Fibroblast of mammary gland (primary cell): ENCODE data around the gene GP1BA.

ENCODE experiments used
- DNase-seq: peaks from one replicate; pipeline ENCODE4 v3.0.0-alpha.2; 2010; ENCODE audit warnings: low read depth
- H3K4me3 ChIP-seq: 2 replicates; pipeline ENCODE4 v1.5.1; 2011; ENCODE audit warnings: low read depth, mild to moderate bottlenecking, low read length, moderate library complexity; ENCODE audit not compliant: control insufficient read depth
- CTCF ChIP-seq: conservative IDR thresholded peaks from 2 replicates; pipeline ENCODE4 v1.5.1; 2011; ENCODE audit warnings: low read depth, low read length, inconsistent platforms; ENCODE audit not compliant: control insufficient read depth, insufficient read depth

The GP1BA gene

GRCh38 chr17:4939546-4939795 is 7.4 kb downstream of the GP1BA start:
- no peak for TF ChIP-seq CTCF
- no peak for DNase-seq
- H3K4me3 ChIP-seq: peak overlapping the region; percentile 94

- peak within 1 kb of the TSS; percentile 94 for H3K4me3 ChIP-seq
- peak; percentile 100 for DNase-seq
- no peak for TF ChIP-seq CTCF
Observed at GRCh38 chr17:4939796-4940554, 7.9 kb downstream of the GP1BA start, which contains the start of the genes RNF167 and SLC25A11. Gene RNF167 (plus strand): TSS chr17:4940268. CDS start chr17:4940910, 642 bp downstream. Gene SLC25A11 (minus strand): TSS chr17:4940046. CDS start chr17:4939910, 136 bp downstream.

DNA sequence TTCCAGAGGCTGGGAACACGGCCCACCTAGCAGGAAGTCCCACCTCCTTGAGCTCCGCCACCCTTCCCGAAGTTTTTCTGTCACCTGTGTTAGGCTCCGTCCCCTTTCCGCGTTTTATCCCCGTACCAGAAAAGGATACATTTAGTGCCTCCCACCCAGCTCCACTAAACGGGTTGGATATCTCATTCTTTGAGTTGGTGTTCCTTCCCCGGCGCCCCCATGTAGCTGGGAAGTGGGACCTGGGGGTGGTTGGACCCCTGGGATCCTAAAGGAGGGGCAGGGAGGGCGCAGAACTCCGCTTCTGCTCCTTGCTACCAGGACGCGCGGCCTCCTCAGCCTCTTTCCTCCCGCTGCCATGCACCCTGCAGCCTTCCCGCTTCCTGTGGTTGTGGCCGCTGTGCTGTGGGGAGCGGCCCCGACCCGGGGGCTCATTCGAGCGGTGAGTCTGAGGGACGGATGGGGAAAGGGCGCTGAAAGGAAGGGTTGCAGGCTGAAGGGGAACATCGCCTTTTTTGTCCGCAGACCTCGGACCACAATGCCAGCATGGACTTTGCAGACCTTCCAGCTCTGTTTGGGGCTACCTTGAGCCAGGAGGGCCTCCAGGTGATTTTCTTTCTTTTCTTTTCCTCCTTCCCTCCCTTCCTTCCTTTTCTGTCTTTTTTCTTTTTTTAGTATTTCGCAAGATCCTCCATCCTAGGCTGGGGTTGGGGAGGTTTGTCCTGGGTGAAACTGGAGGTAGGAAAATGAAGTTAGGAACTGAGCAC is 8.7 kb downstream of the GP1BA start:
- peak overlapping the region; percentile 94 for H3K4me3 ChIP-seq
- no peak for DNase-seq
- no peak for TF ChIP-seq CTCF

DNA sequence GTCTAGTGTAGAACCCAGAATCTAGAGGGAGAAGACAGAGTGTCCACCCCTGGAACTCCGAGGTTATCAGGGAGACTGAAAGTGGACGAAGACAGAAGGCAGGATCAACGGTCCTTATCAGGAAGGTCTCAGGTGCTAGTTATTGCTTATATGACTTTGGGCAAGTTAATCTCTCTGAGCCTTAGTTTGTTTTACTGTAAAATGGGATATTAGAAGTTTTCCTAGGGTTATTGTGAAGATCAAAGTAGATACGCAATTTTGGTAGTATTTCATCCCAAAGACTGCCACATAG is 9.2 kb downstream of the GP1BA start:
- TF ChIP-seq CTCF: no peak
- DNase-seq: no peak
- H3K4me3 ChIP-seq: peak overlapping the region; percentile 94

DNA sequence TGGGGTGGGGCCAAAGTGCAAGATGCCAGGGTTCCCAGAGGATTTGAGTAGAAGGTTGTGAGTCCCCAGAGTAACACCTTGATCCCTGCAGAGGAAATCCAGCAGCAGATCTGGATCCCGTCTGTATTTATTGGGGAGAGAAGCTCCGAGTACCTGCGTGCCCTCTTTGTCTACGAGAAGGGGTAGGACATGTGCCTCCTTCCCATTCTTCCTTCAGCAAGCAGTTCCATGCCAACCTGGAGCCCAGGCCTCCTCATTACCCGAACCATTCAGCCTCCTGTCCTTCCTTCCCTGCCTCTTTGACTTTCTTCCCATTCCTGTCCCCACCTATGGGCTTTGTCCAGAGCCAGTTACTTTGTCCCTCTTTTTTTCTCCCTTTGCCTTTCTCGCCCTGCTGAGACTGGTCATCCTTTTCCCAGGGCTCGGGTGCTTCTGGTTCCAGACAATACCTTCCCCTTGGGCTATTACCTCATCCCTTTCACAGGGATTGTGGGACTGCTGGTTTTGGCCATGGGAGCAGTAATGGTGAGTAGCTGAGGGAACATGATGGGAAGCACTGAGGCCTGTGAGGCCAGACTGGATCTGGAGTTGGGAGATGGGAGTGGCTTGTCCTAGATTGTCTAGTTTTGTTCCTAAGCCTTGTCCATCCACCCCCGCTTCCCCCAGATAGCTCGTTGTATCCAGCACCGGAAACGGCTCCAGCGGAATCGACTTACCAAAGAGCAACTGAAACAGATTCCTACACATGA is 10.9 kb downstream of the GP1BA start:
- DNase-seq: peak; percentile 19
- no peak overlapping the region for H3K4me3 ChIP-seq
- no peak for TF ChIP-seq CTCF

DNA sequence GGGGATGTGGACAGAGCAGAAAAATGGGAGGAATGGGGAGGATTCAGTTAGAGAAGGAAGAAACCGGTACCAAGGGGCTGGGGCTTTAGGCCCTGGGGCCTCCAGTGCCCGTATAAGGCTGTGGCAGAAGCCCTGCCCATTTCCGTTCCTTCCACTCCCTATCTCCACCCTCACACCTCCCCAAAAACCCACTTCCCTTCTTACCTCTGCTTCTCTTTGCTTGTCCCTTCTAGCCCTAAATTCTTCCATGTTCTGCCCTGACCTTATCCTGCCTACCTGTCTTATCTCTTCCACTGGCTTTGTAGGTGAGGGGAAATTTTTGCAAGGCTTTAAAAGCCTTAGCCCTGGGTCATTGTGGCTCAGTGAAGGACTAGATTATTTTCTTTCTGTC is 12.1 kb downstream of the GP1BA start:
- TF ChIP-seq CTCF: no peak
- no peak for DNase-seq
- H3K4me3 ChIP-seq: no peak overlapping the region
